D721Med (cell line): ENCODE data around the gene SLC1A6.
"Not testable (repeated sequence)": the region's sequence is repeated elsewhere in the genome, so short reads cannot be mapped to it uniquely, and the experiment has no call there.

Experiments
- DNase-seq: peaks from one replicate; pipeline ENCODE4 v3.0.0; 2011; ENCODE audit warnings: low spot score; ENCODE audit not compliant: insufficient read length
- FAIRE-seq: peaks from 2 replicates; lab custom pipeline; 2011; peaks lifted over from hg19 to GRCh38; lab: Jason Lieb, UNC
- TF ChIP-seq, protein P1 (sequence below): IDR thresholded peaks from 2 replicates; pipeline ENCODE4 v1.5.1; 2012; ENCODE audit warnings: mild to moderate bottlenecking, control low read depth; ENCODE audit not compliant: insufficient read depth; ENCODE audit errors: missing control alignments

The SLC1A6 gene

DNA sequence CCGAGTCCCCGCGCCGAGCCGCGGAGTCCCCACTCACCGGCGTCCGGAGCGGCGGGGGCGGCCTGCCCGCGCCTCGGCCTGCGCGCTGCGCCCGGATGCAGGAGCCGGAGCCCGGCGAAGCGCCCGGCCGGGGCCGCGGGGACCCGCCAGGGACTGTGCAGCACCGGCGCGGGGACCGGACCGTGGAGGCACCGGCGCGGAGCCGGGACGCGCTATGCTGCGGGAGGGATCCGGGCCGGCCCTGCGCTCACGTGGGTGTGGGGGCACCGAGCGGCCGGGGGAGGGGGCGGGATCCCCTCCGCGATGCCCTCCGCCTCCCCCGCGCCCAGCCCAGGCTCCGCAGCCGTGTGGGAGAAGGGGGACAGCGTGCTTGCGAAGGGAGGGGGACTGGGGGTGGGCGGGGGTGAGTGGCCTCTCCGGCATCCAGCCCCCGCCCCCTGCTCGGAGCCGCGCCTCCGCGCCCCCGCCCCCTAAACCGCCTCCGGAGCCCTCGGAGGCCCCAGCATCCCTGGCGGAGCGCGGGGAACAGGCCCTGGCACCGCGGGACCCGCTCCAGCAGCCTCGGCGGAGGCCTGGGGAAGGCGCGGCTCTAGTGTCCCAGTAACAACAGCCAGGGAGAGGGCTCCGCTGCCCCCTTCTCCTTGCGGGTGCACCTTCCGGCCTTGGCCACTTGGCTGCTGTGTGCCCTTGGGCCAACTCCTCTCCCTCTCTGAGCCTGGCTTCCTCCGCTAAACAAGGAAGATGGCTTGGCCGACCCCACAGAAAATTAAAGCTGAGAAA, at the start of gene SLC1A6:
SLC1A6 (minus strand) TSS at position 389 of the 780 bp plus-strand sequence. CDS start 6,954 bp downstream, outside the sequence.
- FAIRE-seq (no peak), DNase-seq (no peak)
- TF ChIP-seq, protein P1, sequence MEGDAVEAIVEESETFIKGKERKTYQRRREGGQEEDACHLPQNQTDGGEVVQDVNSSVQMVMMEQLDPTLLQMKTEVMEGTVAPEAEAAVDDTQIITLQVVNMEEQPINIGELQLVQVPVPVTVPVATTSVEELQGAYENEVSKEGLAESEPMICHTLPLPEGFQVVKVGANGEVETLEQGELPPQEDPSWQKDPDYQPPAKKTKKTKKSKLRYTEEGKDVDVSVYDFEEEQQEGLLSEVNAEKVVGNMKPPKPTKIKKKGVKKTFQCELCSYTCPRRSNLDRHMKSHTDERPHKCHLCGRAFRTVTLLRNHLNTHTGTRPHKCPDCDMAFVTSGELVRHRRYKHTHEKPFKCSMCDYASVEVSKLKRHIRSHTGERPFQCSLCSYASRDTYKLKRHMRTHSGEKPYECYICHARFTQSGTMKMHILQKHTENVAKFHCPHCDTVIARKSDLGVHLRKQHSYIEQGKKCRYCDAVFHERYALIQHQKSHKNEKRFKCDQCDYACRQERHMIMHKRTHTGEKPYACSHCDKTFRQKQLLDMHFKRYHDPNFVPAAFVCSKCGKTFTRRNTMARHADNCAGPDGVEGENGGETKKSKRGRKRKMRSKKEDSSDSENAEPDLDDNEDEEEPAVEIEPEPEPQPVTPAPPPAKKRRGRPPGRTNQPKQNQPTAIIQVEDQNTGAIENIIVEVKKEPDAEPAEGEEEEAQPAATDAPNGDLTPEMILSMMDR, result no peak

DNA sequence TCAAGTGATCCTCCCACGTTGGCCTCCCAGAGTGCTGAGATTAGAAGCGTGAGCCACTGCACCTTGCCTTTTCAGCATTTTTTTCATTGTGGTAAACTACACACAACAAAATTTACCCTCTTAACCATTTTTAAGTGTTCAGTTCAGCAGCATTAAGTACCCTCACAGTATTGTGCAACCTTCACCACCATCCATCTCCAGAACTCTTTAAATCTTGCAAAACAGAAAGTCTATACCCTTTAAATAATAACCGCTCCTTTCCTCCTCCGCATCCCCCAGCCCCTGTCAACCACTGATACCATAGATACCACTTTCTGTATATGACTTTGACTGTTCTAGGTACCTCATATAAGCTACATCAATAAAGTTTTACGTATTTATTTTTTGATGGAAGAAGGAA, 48.8 kb upstream of the SLC1A6 start:
- TF ChIP-seq, protein P1, result no peak
- DNase-seq (no peak), FAIRE-seq (no peak)

DNA sequence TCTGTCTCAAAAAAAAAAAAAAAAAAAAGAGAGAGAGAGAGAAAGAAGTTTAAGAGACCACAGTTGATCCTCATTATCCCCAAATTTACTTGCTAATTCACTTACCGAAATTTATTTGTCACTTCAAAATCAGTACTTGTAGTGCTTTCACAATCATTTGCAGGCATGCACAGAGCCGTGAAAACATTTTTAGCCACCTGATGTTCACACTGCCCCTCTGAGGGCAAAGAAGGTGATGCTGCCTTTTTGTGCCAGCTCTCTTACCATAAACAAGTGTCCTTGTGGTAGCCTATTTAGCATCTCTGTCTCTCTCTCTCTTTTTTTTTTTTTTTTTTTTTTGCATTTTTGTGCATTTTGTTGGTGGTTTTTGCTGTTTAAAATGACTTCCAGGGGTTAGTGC, 45.6 kb upstream of the SLC1A6 start:
- FAIRE-seq (no peak), DNase-seq (no peak)
- TF ChIP-seq, protein P1, result no peak

DNA sequence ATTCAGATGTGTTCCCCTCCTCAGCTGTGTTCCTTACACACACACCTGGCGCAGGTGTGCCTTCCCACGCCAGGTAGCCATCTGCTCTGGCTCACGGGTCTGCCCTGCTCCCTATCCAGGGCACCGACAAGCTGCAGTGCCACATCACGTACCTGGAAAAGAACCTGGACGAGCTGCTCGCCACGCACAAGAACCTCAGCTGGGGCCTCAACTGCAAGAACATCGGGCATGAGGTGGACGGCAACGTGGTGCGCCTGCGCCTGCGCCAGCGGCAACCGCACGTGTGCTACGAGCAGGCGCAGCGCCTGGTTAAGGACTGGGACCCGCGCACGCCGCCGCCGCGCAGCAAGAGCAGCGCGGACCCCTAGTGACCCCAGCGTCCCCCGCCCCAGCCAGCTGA, 43.1 kb upstream of the SLC1A6 start:
- TF ChIP-seq, protein P1, result no peak
- FAIRE-seq, result no peak
- no peak for DNase-seq

DNA sequence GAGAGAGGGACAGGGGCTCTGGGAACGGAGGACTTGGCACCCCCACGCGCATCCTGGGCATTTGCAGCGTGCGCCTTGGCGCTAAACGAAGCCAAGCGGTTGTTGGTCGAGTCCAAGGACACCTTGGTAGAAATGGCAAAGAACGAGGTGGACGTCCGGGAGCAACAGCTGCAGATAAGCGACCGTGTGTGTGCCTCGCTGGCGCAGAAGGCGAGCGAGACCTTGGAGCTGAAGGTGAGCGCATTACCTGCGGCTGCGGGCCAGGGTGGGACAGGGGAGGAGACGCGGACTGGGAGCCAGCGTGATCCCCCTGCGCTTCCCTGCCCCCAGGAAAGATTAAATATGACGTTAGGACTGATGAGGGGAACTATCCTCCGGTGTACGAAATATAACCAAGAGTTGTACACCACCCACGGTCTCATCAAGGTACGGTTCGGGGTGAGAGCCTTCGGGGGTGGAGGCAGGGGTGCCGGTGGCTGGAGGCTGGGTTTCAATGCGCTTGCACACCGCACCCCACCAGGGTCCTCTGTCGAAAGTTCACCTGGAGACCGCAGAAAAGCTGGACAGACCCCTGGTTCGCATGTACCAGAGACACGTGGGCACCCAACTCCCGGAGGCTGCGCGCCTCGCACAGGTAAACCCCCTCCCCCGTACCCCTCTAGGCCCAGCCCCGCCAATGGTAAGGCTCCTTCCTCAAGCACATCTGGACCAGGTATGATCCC, 41.8 kb upstream of the SLC1A6 start:
- FAIRE-seq (no peak), DNase-seq (no peak)
- TF ChIP-seq, protein P1, result no peak

DNA sequence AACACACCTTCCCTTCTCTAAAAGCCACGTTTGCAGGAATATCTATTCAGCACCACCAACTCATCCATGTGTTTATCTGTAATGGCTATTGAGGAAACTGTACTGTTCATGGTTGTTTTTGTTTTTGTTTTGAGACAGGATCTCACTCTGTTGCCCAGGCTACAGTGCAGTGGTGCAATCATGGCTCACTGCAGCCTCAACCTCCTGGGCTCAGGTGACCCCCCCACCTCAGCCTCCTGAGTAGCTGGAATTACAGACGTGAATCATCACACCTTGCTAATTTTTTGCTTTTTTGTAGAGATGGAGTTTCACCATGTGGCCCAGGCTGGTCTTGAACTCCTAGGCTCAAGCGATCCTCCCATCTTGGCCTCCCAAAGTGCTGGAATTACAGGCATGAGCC, 39.2 kb upstream of the SLC1A6 start:
- FAIRE-seq, DNase-seq: not testable (repeated sequence)

DNA sequence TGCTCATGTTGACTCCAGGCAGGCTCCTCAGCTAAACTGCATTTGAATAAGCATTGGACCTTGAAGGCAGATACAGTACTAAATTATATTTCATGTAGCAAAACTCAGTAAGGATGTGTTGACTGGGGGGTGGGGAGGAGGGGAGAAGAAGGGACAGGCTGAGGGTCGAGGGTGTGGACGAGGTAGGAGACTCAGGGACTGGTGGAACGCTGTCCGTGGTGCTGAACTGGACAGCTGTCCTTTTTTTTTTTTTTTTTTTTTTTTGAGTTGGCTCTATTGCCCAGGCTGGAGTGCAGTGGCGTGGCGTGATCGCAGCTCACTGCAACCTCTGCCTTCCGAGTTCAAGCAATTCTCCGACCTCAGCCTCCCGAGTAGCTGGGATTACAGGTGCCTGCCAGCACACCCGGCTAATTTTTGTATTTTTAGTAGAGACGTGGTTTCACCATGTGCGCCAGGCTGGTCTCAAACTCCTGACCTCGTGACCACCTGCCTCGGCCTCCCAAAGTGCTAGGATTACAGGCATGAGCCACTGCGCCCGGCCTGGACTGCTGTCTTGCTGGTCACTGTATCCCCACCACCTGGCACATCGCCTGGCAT, 36.4 kb upstream of the SLC1A6 start:
- DNase-seq (no peak), FAIRE-seq (no peak)
- TF ChIP-seq, protein P1, result no peak
